ENCODE results near the gene AVL9.
A peak's percentile ranks its signal among the peaks of the same experiment; 100 is the strongest.

Gene AVL9

GRCh38 chr7:32513210-32513609 is 17.9 kb downstream of the AVL9 start:
- Histone ChIP-seq H3K9me3 (ENCODE audit: control insufficient read depth in 5 of 5, low read length in 5 of 5) (no peaks in the 10 kb centered on the region), H3K9ac (ENCODE audit: low read length in 5 of 5) (no peak overlapping the region), H3K27me3 (ENCODE audit: control insufficient read depth in 5 of 5, insufficient read depth in 4 of 5, low read length in 5 of 5) (no peaks in the 10 kb centered on the region), H3K36me3 (ENCODE audit: control insufficient read depth in 5 of 5, insufficient read depth in 5 of 5, low read length in 5 of 5) (peaks cover 0 to 8% (median 0%) of the 10 kb centered on the region in 5 donors), H3K4me3 (ENCODE audit: low read depth in 1 of 5, low read length in 5 of 5) (no peak overlapping the region), H3K27ac (ENCODE audit: low read depth, low read length) (no peak overlapping the region), H3K4me1 (ENCODE audit: control insufficient read depth in 5 of 5, insufficient read depth in 5 of 5, low read length in 5 of 5) (peaks cover 0 to 3% (median 0%) of the 10 kb centered on the region in 5 donors)

- H3K9me3 ChIP-seq (ENCODE audit: control insufficient read depth in 5 of 5, low read length in 5 of 5), result peaks cover 0 to 10% (median 5%) of the 10 kb centered on the region in 5 donors
- no peaks in the 10 kb centered on the region for H3K27me3 ChIP-seq (ENCODE audit: control insufficient read depth in 5 of 5, insufficient read depth in 4 of 5, low read length in 5 of 5)
- H3K36me3 ChIP-seq (ENCODE audit: control insufficient read depth in 5 of 5, insufficient read depth in 5 of 5, low read length in 5 of 5), result peaks cover 0 to 8% (median 0%) of the 10 kb centered on the region in 5 donors
- H3K27ac ChIP-seq (ENCODE audit: low read depth, low read length), result no peak overlapping the region
- peaks cover 0 to 3% (median 0%) of the 10 kb centered on the region in 5 donors for H3K4me1 ChIP-seq (ENCODE audit: control insufficient read depth in 5 of 5, insufficient read depth in 5 of 5, low read length in 5 of 5)
- no peak overlapping the region for H3K9ac ChIP-seq (ENCODE audit: low read length in 5 of 5)
- no peak overlapping the region for H3K4me3 ChIP-seq (ENCODE audit: low read depth in 1 of 5, low read length in 5 of 5)
Measured at GRCh38 chr7:32515890-32516550, 20.7 kb downstream of the AVL9 start.

DNA sequence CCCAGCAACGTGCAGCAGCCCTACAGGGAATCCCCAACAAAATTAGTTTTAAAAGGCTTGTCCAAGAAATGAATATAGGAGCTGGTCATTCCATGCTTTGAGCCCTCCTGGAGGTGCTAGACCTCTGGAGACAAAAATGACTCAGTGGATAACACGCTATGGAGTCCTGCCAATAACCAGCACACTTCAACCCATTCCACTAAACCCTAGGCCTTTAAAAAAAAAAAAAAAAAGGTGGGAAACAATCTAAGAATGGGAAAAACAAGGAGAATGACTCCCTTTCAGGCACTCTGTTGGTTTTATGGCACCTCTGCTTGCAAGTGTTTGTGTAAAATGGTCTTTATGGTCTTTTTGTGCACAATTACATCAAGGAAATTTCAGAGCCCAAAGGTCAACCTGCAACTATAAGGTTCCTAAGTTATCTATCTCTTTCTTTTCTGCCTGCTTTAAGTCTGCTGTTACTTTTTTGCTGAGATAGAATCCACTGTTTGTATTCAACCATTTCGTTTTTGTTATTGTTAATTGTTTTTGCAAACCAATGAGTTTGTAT is 21.3 kb downstream of the AVL9 start:
- H3K27ac ChIP-seq (ENCODE audit: low read depth, low read length), result no peak overlapping the region
- H3K27me3 ChIP-seq (ENCODE audit: control insufficient read depth in 5 of 5, insufficient read depth in 4 of 5, low read length in 5 of 5), result no peaks in the 10 kb centered on the region
- H3K9me3 ChIP-seq (ENCODE audit: control insufficient read depth in 5 of 5, low read length in 5 of 5), result peaks cover 0 to 10% (median 5%) of the 10 kb centered on the region in 5 donors
- no peak overlapping the region for H3K4me3 ChIP-seq (ENCODE audit: low read depth in 1 of 5, low read length in 5 of 5)
- H3K9ac ChIP-seq (ENCODE audit: low read length in 5 of 5), result no peak overlapping the region
- peaks cover 0 to 8% (median 3%) of the 10 kb centered on the region in 5 donors for H3K4me1 ChIP-seq (ENCODE audit: control insufficient read depth in 5 of 5, insufficient read depth in 5 of 5, low read length in 5 of 5)
- peaks cover 0 to 8% (median 0%) of the 10 kb centered on the region in 5 donors for H3K36me3 ChIP-seq (ENCODE audit: control insufficient read depth in 5 of 5, insufficient read depth in 5 of 5, low read length in 5 of 5)

- H3K4me3 ChIP-seq (ENCODE audit: low read depth in 1 of 5, low read length in 5 of 5), result no peak overlapping the region
- H3K9me3 ChIP-seq (ENCODE audit: control insufficient read depth in 5 of 5, low read length in 5 of 5), result peaks cover 0 to 10% (median 7%) of the 10 kb centered on the region in 5 donors
- H3K36me3 ChIP-seq (ENCODE audit: control insufficient read depth in 5 of 5, insufficient read depth in 5 of 5, low read length in 5 of 5), result peaks cover 0 to 8% (median 0%) of the 10 kb centered on the region in 5 donors
- peaks cover 0 to 9% (median 3%) of the 10 kb centered on the region in 5 donors for H3K4me1 ChIP-seq (ENCODE audit: control insufficient read depth in 5 of 5, insufficient read depth in 5 of 5, low read length in 5 of 5)
- no peak overlapping the region for H3K9ac ChIP-seq (ENCODE audit: low read length in 5 of 5)
- H3K27me3 ChIP-seq (ENCODE audit: control insufficient read depth in 5 of 5, insufficient read depth in 4 of 5, low read length in 5 of 5), result no peaks in the 10 kb centered on the region
- H3K27ac ChIP-seq (ENCODE audit: low read depth, low read length), result no peak overlapping the region
Measured at GRCh38 chr7:32518534-32519140, 23.3 kb downstream of the AVL9 start.

DNA sequence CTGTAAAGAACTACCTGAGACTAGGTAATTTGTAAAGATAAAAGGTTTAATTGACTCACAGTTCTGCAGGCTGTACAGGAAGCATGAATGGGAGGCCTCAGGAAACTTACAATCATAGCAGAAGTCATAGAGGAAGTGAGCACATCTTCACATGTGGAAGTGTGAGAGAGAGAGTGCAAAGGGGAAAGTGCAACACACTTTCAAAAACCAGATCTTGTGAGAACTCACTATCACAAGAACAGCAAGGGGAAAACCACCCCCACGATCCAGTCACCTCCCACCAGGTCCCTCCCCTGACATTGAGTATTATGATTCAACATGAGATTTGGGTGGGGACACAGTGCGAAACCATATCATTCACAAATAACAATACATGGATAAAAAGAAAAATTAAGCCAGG is 24.5 kb downstream of the AVL9 start:
- no peak overlapping the region for H3K9ac ChIP-seq (ENCODE audit: low read length in 5 of 5)
- no peak overlapping the region for H3K27ac ChIP-seq (ENCODE audit: low read depth, low read length)
- H3K4me3 ChIP-seq (ENCODE audit: low read depth in 1 of 5, low read length in 5 of 5), result peak overlapping the region in 1 of 5 donors; percentile 7
- H3K27me3 ChIP-seq (ENCODE audit: control insufficient read depth in 5 of 5, insufficient read depth in 4 of 5, low read length in 5 of 5), result no peaks in the 10 kb centered on the region
- peaks cover 0 to 9% (median 3%) of the 10 kb centered on the region in 5 donors for H3K4me1 ChIP-seq (ENCODE audit: control insufficient read depth in 5 of 5, insufficient read depth in 5 of 5, low read length in 5 of 5)
- peaks cover 0 to 8% (median 0%) of the 10 kb centered on the region in 5 donors for H3K36me3 ChIP-seq (ENCODE audit: control insufficient read depth in 5 of 5, insufficient read depth in 5 of 5, low read length in 5 of 5)
- peaks cover 0 to 10% (median 7%) of the 10 kb centered on the region in 5 donors for H3K9me3 ChIP-seq (ENCODE audit: control insufficient read depth in 5 of 5, low read length in 5 of 5)

DNA sequence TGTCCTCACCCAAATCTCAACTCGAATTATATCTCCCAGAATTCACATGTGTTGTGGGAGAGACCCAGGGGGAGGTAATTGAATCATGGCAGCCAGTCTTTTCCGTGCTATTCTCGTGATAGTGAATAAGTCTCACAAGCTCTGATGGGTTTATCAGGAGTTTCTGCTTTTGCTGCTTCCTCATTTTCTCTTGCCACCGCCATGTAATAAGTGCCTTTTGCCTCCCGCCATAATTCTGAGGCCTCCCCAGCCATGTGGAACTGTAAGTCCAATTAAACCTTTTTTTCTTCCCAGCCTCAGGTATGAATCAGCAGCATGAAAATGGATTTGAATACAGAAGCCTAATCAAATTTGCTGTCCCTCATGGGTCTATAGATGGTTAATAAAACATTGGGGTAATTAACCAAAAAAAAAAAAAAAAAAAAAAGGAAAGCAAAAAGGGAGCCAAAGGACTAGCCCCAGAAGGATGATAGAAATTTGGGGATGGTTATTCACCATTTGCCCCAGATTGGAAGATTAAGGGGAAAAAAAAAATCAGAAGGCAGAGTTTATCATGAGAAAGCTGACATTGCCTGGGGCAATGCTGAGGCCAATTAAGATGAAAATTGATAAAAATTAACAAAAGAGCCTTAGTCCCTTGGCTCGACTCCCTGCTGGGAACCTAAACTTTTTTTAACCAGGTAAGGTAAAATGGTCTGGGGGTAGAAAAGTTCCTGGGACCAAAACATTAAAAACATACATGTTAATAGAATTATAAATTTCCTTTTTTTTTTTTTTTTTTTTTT is 27.6 kb downstream of the AVL9 start:
- H3K9ac ChIP-seq (ENCODE audit: low read length in 5 of 5), result no peak overlapping the region
- H3K27me3 ChIP-seq (ENCODE audit: control insufficient read depth in 5 of 5, insufficient read depth in 4 of 5, low read length in 5 of 5), result no peaks in the 10 kb centered on the region
- no peak overlapping the region for H3K4me3 ChIP-seq (ENCODE audit: low read depth in 1 of 5, low read length in 5 of 5)
- peaks cover 0 to 10% (median 7%) of the 10 kb centered on the region in 5 donors for H3K9me3 ChIP-seq (ENCODE audit: control insufficient read depth in 5 of 5, low read length in 5 of 5)
- peaks cover 0 to 16% (median 9%) of the 10 kb centered on the region in 5 donors for H3K4me1 ChIP-seq (ENCODE audit: control insufficient read depth in 5 of 5, insufficient read depth in 5 of 5, low read length in 5 of 5)
- peaks cover 0 to 7% (median 0%) of the 10 kb centered on the region in 5 donors for H3K36me3 ChIP-seq (ENCODE audit: control insufficient read depth in 5 of 5, insufficient read depth in 5 of 5, low read length in 5 of 5)
- H3K27ac ChIP-seq (ENCODE audit: low read depth, low read length), result no peak overlapping the region

- H3K4me1 ChIP-seq (ENCODE audit: control insufficient read depth in 5 of 5, insufficient read depth in 5 of 5, low read length in 5 of 5), result peaks cover 0 to 16% (median 9%) of the 10 kb centered on the region in 5 donors
- no peak overlapping the region for H3K4me3 ChIP-seq (ENCODE audit: low read depth in 1 of 5, low read length in 5 of 5)
- peaks cover 0 to 8% (median 3%) of the 10 kb centered on the region in 5 donors for H3K9me3 ChIP-seq (ENCODE audit: control insufficient read depth in 5 of 5, low read length in 5 of 5)
- H3K27ac ChIP-seq (ENCODE audit: low read depth, low read length), result no peak overlapping the region
- H3K9ac ChIP-seq (ENCODE audit: low read length in 5 of 5), result no peak overlapping the region
- H3K27me3 ChIP-seq (ENCODE audit: control insufficient read depth in 5 of 5, insufficient read depth in 4 of 5, low read length in 5 of 5), result no peaks in the 10 kb centered on the region
- peaks cover 0 to 10% (median 0%) of the 10 kb centered on the region in 5 donors for H3K36me3 ChIP-seq (ENCODE audit: control insufficient read depth in 5 of 5, insufficient read depth in 5 of 5, low read length in 5 of 5)
Measured at GRCh38 chr7:32524631-32525030, 29.3 kb downstream of the AVL9 start.

- Histone ChIP-seq H3K4me3 (ENCODE audit: low read depth in 1 of 5, low read length in 5 of 5) (no peak overlapping the region), H3K4me1 (ENCODE audit: control insufficient read depth in 5 of 5, insufficient read depth in 5 of 5, low read length in 5 of 5) (peaks cover 0 to 16% (median 9%) of the 10 kb centered on the region in 5 donors), H3K27ac (ENCODE audit: low read depth, low read length) (no peak overlapping the region)
Measured at GRCh38 chr7:32525839-32526238, 30.6 kb downstream of the AVL9 start.

DNA sequence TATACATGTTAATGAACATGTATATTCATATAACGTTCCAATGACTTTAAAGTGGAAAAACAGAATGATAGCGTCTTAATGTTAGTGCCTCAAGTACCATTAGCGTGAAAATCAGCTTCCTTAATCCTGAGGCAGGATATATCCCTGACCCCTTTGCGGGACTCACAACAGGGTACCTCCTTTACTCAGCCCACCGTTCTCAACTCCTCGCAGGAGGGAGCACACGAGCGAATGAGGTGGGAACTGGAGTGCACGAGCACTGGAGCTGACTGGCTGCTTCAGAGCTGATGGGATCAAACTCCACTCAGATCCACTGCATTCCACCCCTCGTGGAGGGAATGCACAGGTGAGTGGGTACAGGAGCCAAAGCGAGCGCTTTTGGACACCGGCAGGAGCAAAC is 36.1 kb downstream of the AVL9 start:
- no peaks in the 10 kb centered on the region for H3K27me3 ChIP-seq (ENCODE audit: control insufficient read depth in 5 of 5, insufficient read depth in 4 of 5, low read length in 5 of 5)
- H3K27ac ChIP-seq (ENCODE audit: low read depth, low read length), result no peak overlapping the region
- H3K36me3 ChIP-seq (ENCODE audit: control insufficient read depth in 5 of 5, insufficient read depth in 5 of 5, low read length in 5 of 5), result peaks cover 0 to 7% (median 2%) of the 10 kb centered on the region in 5 donors
- no peaks in the 10 kb centered on the region for H3K9me3 ChIP-seq (ENCODE audit: control insufficient read depth in 5 of 5, low read length in 5 of 5)
- H3K4me1 ChIP-seq (ENCODE audit: control insufficient read depth in 5 of 5, insufficient read depth in 5 of 5, low read length in 5 of 5), result peaks cover 0 to 7% (median 0%) of the 10 kb centered on the region in 5 donors
- no peak overlapping the region for H3K9ac ChIP-seq (ENCODE audit: low read length in 5 of 5)
- H3K4me3 ChIP-seq (ENCODE audit: low read depth in 1 of 5, low read length in 5 of 5), result no peak overlapping the region

More at GRCh38 chr7:32525839-32526238, 30.6 kb downstream of the AVL9 start:
- Histone ChIP-seq H3K9me3 (ENCODE audit: control insufficient read depth in 5 of 5, low read length in 5 of 5) (peaks cover 0 to 2% (median 0%) of the 10 kb centered on the region in 5 donors), H3K9ac (ENCODE audit: low read length in 5 of 5) (peak overlapping the region in 1 of 5 donors; percentile 35), H3K27me3 (ENCODE audit: control insufficient read depth in 5 of 5, insufficient read depth in 4 of 5, low read length in 5 of 5) (no peaks in the 10 kb centered on the region), H3K36me3 (ENCODE audit: control insufficient read depth in 5 of 5, insufficient read depth in 5 of 5, low read length in 5 of 5) (peaks cover 0 to 3% (median 0%) of the 10 kb centered on the region in 5 donors)

Measured in subcutaneous abdominal adipose tissue (tissue), 5 donors.